ENCODE results near the gene TYW3. TPM values are rescaled to one million over a fixed set of nuclear protein-coding genes. Genes with fewer than 3 reads are reported as not detected.

Gene TYW3
- total RNA-seq, 1 donor from 2014 or later = 39.8 TPM

DNA sequence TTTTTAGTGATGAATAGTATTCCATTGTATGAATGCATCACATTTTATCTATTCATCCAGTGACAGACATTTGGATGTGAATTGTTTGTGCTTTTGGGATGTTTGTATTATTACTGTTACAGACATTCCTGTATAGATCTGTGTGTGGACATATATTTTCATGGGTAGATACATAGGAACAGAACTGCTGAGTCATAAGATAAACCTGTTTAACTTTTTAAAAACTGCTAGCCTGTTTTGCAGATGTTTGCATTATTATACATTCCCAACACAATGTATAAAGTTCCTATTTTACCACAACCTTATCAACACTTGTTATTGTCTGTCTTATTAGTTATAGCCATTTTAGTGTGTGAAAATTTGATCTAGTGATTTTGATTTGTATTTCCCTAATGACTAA, 46.8 kb downstream of the TYW3 start:
- H3K36me3 Mint-ChIP-seq (ENCODE audit: low read depth) = no peaks in the 10 kb centered on the region
- H3K27ac Mint-ChIP-seq = no peak overlapping the region
- no peaks in the 10 kb centered on the region for H3K4me1 Mint-ChIP-seq
- DNase-seq = no peak
- H3K9me3 Mint-ChIP-seq = no peaks in the 10 kb centered on the region
- intact Hi-C loops (cut with micrococcal nuclease) = loop anchor here (10.0 kb wide), 1 partner anchor 355 kb away; the partner anchor contains the start of gene LHX8
- H3K4me3 Mint-ChIP-seq = no peak overlapping the region
- peaks cover 7% of the 10 kb centered on the region for H3K27me3 Mint-ChIP-seq

DNA sequence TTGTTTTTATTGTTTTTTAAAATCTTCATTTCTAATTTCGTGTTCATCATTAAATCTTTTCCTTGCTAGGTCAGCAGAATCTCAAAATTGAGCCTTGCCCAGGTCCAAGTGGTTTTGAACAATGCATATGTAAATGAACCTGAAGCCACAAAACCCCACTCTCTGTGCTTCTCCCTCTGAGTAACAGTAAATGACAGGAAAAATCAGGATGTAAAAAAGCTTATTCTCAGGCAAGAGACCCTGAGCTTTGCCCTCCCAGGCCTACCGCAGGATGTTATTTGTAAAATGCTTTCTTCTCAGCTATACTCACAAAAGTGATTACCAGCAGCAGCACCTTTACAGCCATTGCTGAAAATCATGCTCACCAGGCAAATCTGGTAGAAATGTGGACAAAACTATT, 47.6 kb downstream of the TYW3 start:
- Mint-ChIP-seq H3K9me3 (no peaks in the 10 kb centered on the region), H3K27me3 (peaks cover 7% of the 10 kb centered on the region), H3K36me3 (ENCODE audit: low read depth) (no peaks in the 10 kb centered on the region), H3K4me1 (no peaks in the 10 kb centered on the region), H3K4me3 (no peak overlapping the region), H3K27ac (no peak overlapping the region)
- intact Hi-C loops (cut with micrococcal nuclease) = no loop called here
- DNase-seq = no peak

DNA sequence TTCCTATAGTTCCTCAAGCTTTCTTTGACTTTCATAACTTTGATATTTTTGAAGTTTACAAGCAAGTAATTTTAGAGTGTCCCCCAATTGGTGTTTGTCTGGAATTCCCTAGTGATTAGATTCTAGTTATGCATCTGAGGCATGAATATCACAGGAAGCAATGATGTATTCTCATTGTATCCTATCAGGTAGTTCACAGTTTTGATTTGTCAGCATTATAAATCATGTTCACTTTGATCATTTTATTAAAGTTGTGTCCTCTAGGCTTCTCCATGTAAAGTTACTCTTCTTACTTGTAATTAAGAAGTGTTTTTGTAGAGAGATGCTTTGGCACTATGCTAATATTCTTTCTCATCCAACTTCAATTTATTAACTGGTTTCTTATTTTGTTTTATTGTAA, 53.0 kb downstream of the TYW3 start:
- no peak for DNase-seq
- no peaks in the 10 kb centered on the region for H3K27me3 Mint-ChIP-seq
- no peaks in the 10 kb centered on the region for H3K4me1 Mint-ChIP-seq
- intact Hi-C loops (cut with micrococcal nuclease) = no loop called here
- H3K36me3 Mint-ChIP-seq (ENCODE audit: low read depth) = no peaks in the 10 kb centered on the region
- H3K4me3 Mint-ChIP-seq = no peak overlapping the region
- H3K27ac Mint-ChIP-seq = no peak overlapping the region
- no peaks in the 10 kb centered on the region for H3K9me3 Mint-ChIP-seq

DNA sequence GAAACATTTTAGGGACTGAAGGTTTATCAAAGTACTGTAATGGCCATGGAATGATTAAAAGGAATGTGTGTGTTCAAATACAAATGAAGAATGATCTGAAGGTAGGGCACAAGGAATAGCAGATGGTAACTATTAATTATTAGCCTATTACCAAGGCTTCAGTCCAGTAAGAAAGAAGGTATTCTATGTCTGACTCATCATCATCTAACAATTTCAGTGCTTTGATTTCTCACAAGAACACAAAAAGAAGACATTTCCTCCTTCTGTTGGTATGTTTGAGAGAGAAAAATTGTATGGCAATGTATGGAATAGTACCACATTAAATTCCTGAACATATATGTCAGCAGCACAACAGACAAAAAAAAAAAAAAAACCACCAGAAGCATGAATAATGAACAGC, 57.5 kb downstream of the TYW3 start:
- Mint-ChIP-seq H3K4me3 (no peak overlapping the region), H3K27ac (no peak overlapping the region), H3K27me3 (peaks cover 5% of the 10 kb centered on the region), H3K36me3 (ENCODE audit: low read depth) (no peaks in the 10 kb centered on the region), H3K4me1 (no peaks in the 10 kb centered on the region), H3K9me3 (no peaks in the 10 kb centered on the region)
- intact Hi-C loops (cut with micrococcal nuclease) = no loop called here
- DNase-seq = no peak

DNA sequence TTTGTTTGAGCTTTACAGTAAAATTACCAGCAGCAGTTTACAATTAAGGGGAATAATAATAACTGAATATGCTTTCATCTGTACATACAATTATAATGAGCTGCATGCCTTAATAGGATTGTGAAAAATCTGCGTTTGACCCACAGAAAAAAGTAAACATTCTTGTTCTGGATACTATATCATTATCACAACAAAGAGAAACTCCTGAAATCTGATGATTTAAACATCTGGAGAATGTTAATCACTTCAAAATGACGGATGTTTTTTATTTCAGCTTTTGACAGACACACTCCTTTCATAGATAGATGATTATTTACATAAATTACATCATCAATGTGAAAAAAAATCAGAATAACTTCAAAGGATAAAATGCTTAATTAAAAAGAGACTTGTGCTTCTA, 58.5 kb downstream of the TYW3 start:
- H3K4me1 Mint-ChIP-seq = no peaks in the 10 kb centered on the region
- intact Hi-C loops (cut with micrococcal nuclease) = no loop called here
- H3K36me3 Mint-ChIP-seq (ENCODE audit: low read depth) = no peaks in the 10 kb centered on the region
- H3K9me3 Mint-ChIP-seq = no peaks in the 10 kb centered on the region
- H3K27ac Mint-ChIP-seq = no peak overlapping the region
- H3K4me3 Mint-ChIP-seq = no peak overlapping the region
- DNase-seq = no peak
- peaks cover 5% of the 10 kb centered on the region for H3K27me3 Mint-ChIP-seq

DNA sequence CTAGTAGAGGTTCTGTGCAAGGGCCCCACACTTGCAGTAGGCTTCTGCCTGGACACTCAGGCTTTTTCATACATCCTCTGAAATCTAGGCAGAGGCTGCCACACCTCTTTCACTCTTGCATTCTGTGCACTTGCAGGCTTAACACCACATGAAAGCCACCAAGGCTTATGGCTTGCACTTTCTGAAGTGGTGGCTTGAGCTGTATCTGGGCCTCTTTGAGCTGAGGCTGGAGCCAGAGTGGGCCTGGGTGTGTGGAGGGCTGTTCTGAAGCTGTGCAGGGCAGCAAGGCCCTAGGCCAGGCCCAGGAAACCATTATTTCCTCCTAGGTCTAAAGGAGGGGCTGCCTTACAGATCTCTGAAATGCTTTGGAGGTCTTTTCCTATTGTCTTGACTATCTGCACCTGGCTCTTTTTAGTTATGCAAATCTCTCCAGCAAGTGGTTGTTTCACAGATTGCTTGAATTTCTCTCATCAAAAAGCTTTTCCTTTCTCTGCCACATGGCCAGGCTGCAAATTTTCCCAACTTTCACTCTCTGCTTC, 66.2 kb downstream of the TYW3 start:
- no peak overlapping the region for H3K27ac Mint-ChIP-seq
- no peak overlapping the region for H3K4me3 Mint-ChIP-seq
- no peak for DNase-seq
- H3K27me3 Mint-ChIP-seq = peaks cover 2% of the 10 kb centered on the region
- intact Hi-C loops (cut with micrococcal nuclease) = no loop called here
- no peaks in the 10 kb centered on the region for H3K36me3 Mint-ChIP-seq (ENCODE audit: low read depth)
- no peaks in the 10 kb centered on the region for H3K4me1 Mint-ChIP-seq
- H3K9me3 Mint-ChIP-seq = no peaks in the 10 kb centered on the region

DNA sequence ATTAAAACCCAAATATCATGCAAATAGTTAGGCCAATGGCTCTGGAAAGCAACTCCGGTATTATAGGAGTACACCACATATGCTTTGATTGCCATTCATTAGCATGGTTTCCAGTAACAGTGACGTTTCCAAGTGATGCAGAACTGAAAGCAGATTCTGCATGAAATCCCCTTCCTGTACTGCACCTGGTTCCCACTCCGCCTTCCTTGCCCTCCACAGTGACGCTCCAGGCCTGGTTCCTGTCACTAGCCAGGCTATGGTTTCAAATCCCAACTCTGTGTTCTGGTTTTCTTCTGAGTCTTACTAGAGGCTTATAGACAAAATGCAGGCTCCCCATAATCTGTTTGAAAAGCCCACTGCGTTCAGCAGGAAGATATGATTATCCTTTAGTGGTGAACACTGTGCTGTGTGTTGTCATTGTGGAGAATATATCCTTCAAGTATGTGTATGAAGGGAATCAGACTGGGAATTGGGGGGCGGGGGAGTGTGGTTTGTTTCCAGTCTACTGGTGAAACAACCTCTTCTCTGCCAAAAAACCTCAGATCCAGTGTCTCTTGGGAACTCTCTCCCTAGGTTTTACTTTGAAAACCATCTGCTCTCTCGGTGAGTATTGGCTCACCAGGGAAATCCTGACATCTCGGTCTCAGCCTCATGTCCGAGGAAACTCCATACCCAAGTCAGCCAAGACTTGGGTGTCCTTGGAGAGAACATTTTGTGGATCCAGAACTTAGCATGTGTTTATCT, 78.7 kb downstream of the TYW3 start:
- intact Hi-C loops (cut with micrococcal nuclease) = no loop called here
- no peaks in the 10 kb centered on the region for H3K4me1 Mint-ChIP-seq
- no peak overlapping the region for H3K27ac Mint-ChIP-seq
- no peak overlapping the region for H3K4me3 Mint-ChIP-seq
- DNase-seq = no peak
- H3K27me3 Mint-ChIP-seq = no peaks in the 10 kb centered on the region
- H3K36me3 Mint-ChIP-seq (ENCODE audit: low read depth) = no peaks in the 10 kb centered on the region
- no peaks in the 10 kb centered on the region for H3K9me3 Mint-ChIP-seq

DNA sequence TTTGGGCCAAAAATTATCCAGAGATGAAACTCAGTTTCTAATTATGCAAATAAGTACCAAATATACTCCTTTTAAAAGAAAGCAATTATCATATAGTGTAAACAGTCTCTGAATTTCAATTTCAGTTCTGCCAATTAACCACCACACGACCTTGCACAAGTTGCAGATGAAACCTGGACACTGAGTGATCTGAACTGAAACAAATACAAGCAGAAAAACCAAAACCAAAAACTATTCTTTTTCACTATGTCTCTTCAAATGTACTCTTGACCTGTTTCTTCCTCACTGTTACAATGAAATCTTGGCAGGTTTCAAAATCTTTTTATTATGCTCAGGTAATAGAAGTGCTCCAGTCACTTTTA, 79.2 kb downstream of the TYW3 start:
- Mint-ChIP-seq H3K27ac (no peak overlapping the region), H3K36me3 (ENCODE audit: low read depth) (no peaks in the 10 kb centered on the region), H3K4me1 (no peaks in the 10 kb centered on the region), H3K9me3 (no peaks in the 10 kb centered on the region), H3K27me3 (no peaks in the 10 kb centered on the region), H3K4me3 (no peak overlapping the region)
- DNase-seq = no peak
- intact Hi-C loops (cut with micrococcal nuclease) = no loop called here

Other genes with a start within 250 kb of the TYW3 start
- gene LRRC53, start 220.5 kb upstream of the TYW3 start, total RNA-seq = not detected in 2 replicates
- not detected in 2 replicates for gene ERICH3, start 59.4 kb upstream of the TYW3 start, total RNA-seq
- 18.6 and 20.0 TPM in 2 replicates for gene CRYZ, start 102 bp upstream of the TYW3 start, total RNA-seq